Uterus (tissue), 2 donors: Measurements from ENCODE around the gene IL36RN.

ENCODE experiments used
- CTCF ChIP-seq, 4 experiments: fragments of 200-600 bp in 2 of 4; fragments of 450-650 bp in 2 of 4; sonication (generic) in 2 of 4; IDR thresholded peaks; one replicate each; pipeline ENCODE4 v1.5.1; 2016 to 2019; ENCODE audit warnings: antibody characterized with exemption in 4 of 4, mild to moderate bottlenecking in 2 of 4, moderate library complexity in 1 of 4
- POLR2A ChIP-seq, 2 donors: fragments of 450-650 bp; IDR thresholded peaks; one replicate each; pipeline ENCODE4 v1.6.1; 2016; ENCODE audit warnings: antibody characterized with exemption in 2 of 2, mild to moderate bottlenecking in 1 of 2, moderate library complexity in 1 of 2

GRCh38 chr2:113080134-113080533 is 21.1 kb downstream of the IL36RN start:
- TF ChIP-seq CTCF (IDR thresholded peaks at IDR 0.05) (peak in 1 of 4 experiments; percentile 6), POLR2A (IDR thresholded peaks at IDR 0.05) (no peak)
